GM21360 (cell line): ENCODE data around the gene CDC42BPB.

Source experiments
- ATAC-seq: cut with Tn5 transposase; IDR thresholded peaks from one replicate; pipeline ENCODE4 v1.9.1; 2021; ENCODE audit warnings: mild to moderate bottlenecking, moderate library complexity; ENCODE audit not compliant: unreplicated experiment

CDC42BPB gene

GRCh38 chr14:102883089-102883541 lies 174.2 kb downstream of the CDC42BPB start:
- ATAC-seq = no peak
